ENCODE results near the gene STX3. TPM values are rescaled to one million over a fixed set of nuclear protein-coding genes. Genes with fewer than 3 reads are reported as not detected.

STX3 gene
- total and polyA plus RNA-seq, 2 of the 8 experiments (the other 6 are each of a cell fraction or from before 2014, with no cell fraction given) = 50.5 to 56.1 TPM

DNA sequence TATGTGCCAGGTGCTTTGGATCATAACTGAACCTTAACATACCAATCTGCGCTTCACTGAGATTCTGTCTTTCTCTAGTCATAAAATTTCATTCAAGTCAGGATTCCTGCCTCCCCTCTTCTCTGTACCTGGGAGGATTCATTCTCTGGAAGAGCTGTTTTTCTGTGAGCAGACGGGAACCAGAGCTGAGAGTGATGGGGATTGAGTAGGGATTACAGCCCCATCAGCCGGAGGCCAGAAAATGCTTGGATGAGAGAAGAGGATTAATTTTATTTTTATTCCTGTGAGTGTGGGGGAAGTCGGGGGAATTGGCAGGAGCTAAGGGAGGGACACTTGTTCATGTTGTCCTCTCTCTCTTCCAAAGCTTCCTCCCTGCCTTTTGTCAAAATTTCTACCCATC lies 4.7 kb downstream of the STX3 start:
- H2BK15ac ChIP-seq (ENCODE audit: low read length) = no peak overlapping the region
- H2BK120ac ChIP-seq (replicated peaks; ENCODE audit: low read depth, low read length) = no peak overlapping the region
- no peaks in the 10 kb centered on the region for H3K27me3 ChIP-seq (replicated peaks in 1 of 4; ENCODE audit: control insufficient read depth in 3 of 4, extremely low read depth in 1 of 4, insufficient read depth in 3 of 4, low read length in 3 of 4)
- no peak overlapping the region for H2AFZ ChIP-seq (ENCODE audit: low read length)
- H3K18ac ChIP-seq (ENCODE audit: extremely low read depth, low read length) = no peak overlapping the region
- no peak overlapping the region for H2BK5ac ChIP-seq (ENCODE audit: low read depth, low read length)
- no peak overlapping the region for H2BK20ac ChIP-seq (ENCODE audit: low read length)
- H4K91ac ChIP-seq (replicated peaks; ENCODE audit: insufficient read length, low read length) = no peak overlapping the region
- CTCF ChIA-PET (ENCODE audit: partially characterized antibody) = no interaction called here
- no peak overlapping the region for H3K23ac ChIP-seq (ENCODE audit: insufficient read length)
- WGBS, 2 experiments (ENCODE audit: extremely low coverage in 1 of 2, insufficient coverage in 1 of 2, insufficient read length in 1 of 2, insufficient replicate concordance in 2 of 2, low coverage in 1 of 2, low lambda C conversion rate in 2 of 2, missing lambda C conversion rate in 1 of 2) = 81% methylated on average over 4 of the region's 4 CpGs; no CpG with 5 or more reads in 1 of the 2 experiments
- no peak overlapping the region for H3K27ac ChIP-seq (ENCODE audit: low read depth, low read length)
- POLR2A ChIA-PET (ENCODE audit: partially characterized antibody) = interaction anchor here (0.8 to 0.9 kb wide), 3 partner anchors 10 to 25 kb away, joined by 3 to 4 read pairs (median 3); no protein-coding TSS in a partner anchor
- H4K5ac ChIP-seq (ENCODE audit: insufficient read length, low read depth, low read length) = no peak overlapping the region
- no peak for FAIRE-seq
- no peak overlapping the region for H4K8ac ChIP-seq (ENCODE audit: extremely low read depth, insufficient read depth, low read length)
- H3K4me2 ChIP-seq (ENCODE audit: insufficient read depth in 1 of 2, low read depth in 2 of 2, low read length in 2 of 2) = no peak overlapping the region
- no peak overlapping the region for H3K4me3 ChIP-seq (ENCODE audit: extremely low read depth in 1 of 4, insufficient read depth in 2 of 4, low read depth in 3 of 4, low read length in 4 of 4)
- peaks cover 1% of the 10 kb centered on the region; the same call in 1 of the 2 replicates for H3K23me2 ChIP-seq (ENCODE audit: low read depth, low read length)
- no peak overlapping the region for H3K9ac ChIP-seq (replicated peaks in 1 of 4; ENCODE audit: extremely low read depth in 1 of 4, low read depth in 3 of 4, low read length in 3 of 4)
- peaks cover 34% of the 10 kb centered on the region for H3K79me1 ChIP-seq (ENCODE audit: low read depth, low read length)
- H3K79me2 ChIP-seq (ENCODE audit: control insufficient read depth in 1 of 2, insufficient read depth in 2 of 2, low read length in 2 of 2) = peaks cover 36 to 86% of the 10 kb centered on the region in 2 experiments
- H3K4ac ChIP-seq (replicated peaks; ENCODE audit: insufficient read length, low read depth, low read length) = no peak overlapping the region
- no peak overlapping the region for H2BK12ac ChIP-seq (ENCODE audit: low read depth, low read length)
- H3K36me3 ChIP-seq (ENCODE audit: control insufficient read depth in 2 of 4, insufficient read depth in 4 of 4, low read length in 3 of 4) = no peaks in the 10 kb centered on the region
- no peaks in the 10 kb centered on the region for H3K9me3 ChIP-seq (ENCODE audit: insufficient read depth in 2 of 2, low read depth in 1 of 2, low read length in 1 of 2)
- H3K14ac ChIP-seq (ENCODE audit: insufficient read length) = no peak overlapping the region
- peaks cover 2 to 11% (median 7%) of the 10 kb centered on the region in 4 experiments; a peak in 6 of 7 replicates for H3K4me1 ChIP-seq (replicated peaks in 1 of 4; ENCODE audit: control insufficient read depth in 3 of 4, insufficient read depth in 4 of 4, low read length in 3 of 4)
- no peak overlapping the region for H2AK5ac ChIP-seq (ENCODE audit: low read depth, low read length)
- DNase-seq (ENCODE audit: low read depth in 1 of 2, low spot score in 2 of 2) = no peak
- peaks cover 10 to 26% of the 10 kb centered on the region in 2 experiments for H4K20me1 ChIP-seq (replicated peaks in 1 of 2; ENCODE audit: control insufficient read depth in 1 of 2, insufficient read depth in 2 of 2, low read length in 2 of 2)
- no peak overlapping the region for H3K56ac ChIP-seq (replicated peaks; ENCODE audit: insufficient read length, low read depth, low read length)
- TF ChIP-seq JUND (IDR thresholded peaks at IDR 0.05; ENCODE audit: low read length) = no peak
- TF ChIP-seq EGR1 (IDR thresholded peaks at IDR 0.05; ENCODE audit: borderline replicate concordance, low read depth, low read length) = no peak
- TF ChIP-seq RAD21 (IDR thresholded peaks at IDR 0.05 in 1 of 2, conservative IDR thresholded peaks at IDR 0.05 in 1 of 2; ENCODE audit: low read depth in 2 of 2, low read length in 2 of 2) = no peak
- no peak for TF ChIP-seq GTF2F1 (IDR thresholded peaks at IDR 0.05; ENCODE audit: borderline replicate concordance, low read depth, low read length)
- TF ChIP-seq KDM4A (IDR thresholded peaks at IDR 0.05; ENCODE audit: low read depth, low read length, severe bottlenecking) = no peak
- no peak for TF ChIP-seq POLR2AphosphoS5 (IDR thresholded peaks at IDR 0.05; ENCODE audit: low read depth, low read length)
- TF ChIP-seq, protein P1, sequence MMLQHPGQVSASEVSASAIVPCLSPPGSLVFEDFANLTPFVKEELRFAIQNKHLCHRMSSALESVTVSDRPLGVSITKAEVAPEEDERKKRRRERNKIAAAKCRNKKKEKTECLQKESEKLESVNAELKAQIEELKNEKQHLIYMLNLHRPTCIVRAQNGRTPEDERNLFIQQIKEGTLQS (IDR thresholded peaks at IDR 0.05; ENCODE audit: insufficient read depth, low read depth, low read length) = no peak
- TF ChIP-seq, protein P2, sequence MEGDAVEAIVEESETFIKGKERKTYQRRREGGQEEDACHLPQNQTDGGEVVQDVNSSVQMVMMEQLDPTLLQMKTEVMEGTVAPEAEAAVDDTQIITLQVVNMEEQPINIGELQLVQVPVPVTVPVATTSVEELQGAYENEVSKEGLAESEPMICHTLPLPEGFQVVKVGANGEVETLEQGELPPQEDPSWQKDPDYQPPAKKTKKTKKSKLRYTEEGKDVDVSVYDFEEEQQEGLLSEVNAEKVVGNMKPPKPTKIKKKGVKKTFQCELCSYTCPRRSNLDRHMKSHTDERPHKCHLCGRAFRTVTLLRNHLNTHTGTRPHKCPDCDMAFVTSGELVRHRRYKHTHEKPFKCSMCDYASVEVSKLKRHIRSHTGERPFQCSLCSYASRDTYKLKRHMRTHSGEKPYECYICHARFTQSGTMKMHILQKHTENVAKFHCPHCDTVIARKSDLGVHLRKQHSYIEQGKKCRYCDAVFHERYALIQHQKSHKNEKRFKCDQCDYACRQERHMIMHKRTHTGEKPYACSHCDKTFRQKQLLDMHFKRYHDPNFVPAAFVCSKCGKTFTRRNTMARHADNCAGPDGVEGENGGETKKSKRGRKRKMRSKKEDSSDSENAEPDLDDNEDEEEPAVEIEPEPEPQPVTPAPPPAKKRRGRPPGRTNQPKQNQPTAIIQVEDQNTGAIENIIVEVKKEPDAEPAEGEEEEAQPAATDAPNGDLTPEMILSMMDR (IDR thresholded peaks at IDR 0.05; ENCODE audit: control extremely low read depth in 1 of 3, insufficient read depth in 1 of 3, low read depth in 1 of 3, low read length in 3 of 3) = no peak
- TF ChIP-seq POU5F1 (IDR thresholded peaks at IDR 0.05; ENCODE audit: low read depth, low read length) = no peak
- TF ChIP-seq BCL11A (IDR thresholded peaks at IDR 0.05; ENCODE audit: low read depth in 2 of 2, low read length in 2 of 2) = no peak
- TF ChIP-seq SUZ12 (IDR thresholded peaks at IDR 0.05; ENCODE audit: low read length) = no peak

Data from H1 (cell line).